OCI-LY1 (cell line): ENCODE data around the gene GUCA1A.

Experiments
- EZH2 ChIP-seq: fragments of 200-600 bp; sonication (generic), shearing (Covaris generic); IDR thresholded peaks from 2 replicates; pipeline ENCODE4 v1.8.0; 2017; ENCODE audit warnings: borderline replicate concordance, mixed run types, mild to moderate bottlenecking, antibody characterized with exemption, low read length, moderate library complexity, mixed read lengths
- TF ChIP-seq, protein P1 (sequence below): fragments of 200-600 bp; sonication (generic), shearing (Covaris generic); IDR thresholded peaks from 2 replicates; pipeline ENCODE4 v1.5.1; 2017; ENCODE audit warnings: mild to moderate bottlenecking, antibody characterized with exemption, low read length, moderate library complexity, mixed read lengths

DNA sequence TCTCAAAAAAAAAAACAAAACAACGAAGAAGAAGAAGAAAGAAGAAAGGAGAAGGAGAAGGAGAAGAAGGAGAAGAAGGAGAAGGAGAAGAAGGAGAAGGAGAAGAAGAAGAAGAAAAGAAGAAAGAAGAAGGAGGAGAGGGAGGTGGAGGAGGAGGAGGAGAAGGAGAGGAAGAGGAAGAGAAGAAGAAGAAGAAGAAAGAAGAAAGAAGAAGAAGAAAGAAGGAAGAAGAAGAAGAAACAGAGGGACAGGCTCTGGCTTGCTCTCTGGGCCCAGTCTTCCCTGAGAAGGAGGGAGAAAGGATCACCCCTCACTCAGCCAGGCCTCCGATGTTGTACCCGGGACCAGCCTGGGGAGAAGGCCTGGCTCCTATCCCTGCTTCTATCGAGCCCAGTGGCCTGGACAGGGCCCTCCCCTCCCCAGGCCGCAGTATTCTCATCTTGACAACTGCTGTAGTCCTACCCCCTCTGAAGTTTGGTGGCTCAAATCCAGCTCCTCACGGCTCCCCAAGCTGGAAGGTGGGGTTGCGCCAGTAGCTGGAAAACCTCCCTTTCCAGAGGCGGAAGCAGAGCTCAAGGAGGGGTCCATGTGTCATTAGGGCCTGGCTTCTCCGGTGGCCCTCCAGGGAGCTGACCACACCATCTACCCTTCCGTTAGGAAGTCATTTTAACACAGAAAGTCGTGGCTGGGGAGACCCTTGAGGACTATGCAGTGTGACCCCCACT lies 49.6 kb upstream of the GUCA1A start:
- TF ChIP-seq, protein P1, sequence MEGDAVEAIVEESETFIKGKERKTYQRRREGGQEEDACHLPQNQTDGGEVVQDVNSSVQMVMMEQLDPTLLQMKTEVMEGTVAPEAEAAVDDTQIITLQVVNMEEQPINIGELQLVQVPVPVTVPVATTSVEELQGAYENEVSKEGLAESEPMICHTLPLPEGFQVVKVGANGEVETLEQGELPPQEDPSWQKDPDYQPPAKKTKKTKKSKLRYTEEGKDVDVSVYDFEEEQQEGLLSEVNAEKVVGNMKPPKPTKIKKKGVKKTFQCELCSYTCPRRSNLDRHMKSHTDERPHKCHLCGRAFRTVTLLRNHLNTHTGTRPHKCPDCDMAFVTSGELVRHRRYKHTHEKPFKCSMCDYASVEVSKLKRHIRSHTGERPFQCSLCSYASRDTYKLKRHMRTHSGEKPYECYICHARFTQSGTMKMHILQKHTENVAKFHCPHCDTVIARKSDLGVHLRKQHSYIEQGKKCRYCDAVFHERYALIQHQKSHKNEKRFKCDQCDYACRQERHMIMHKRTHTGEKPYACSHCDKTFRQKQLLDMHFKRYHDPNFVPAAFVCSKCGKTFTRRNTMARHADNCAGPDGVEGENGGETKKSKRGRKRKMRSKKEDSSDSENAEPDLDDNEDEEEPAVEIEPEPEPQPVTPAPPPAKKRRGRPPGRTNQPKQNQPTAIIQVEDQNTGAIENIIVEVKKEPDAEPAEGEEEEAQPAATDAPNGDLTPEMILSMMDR = no peak
- TF ChIP-seq EZH2 = no peak
